C4-2B (cell line): ENCODE data around the gene SBNO2.

Experiments
- CTCF ChIP-seq: fragments of 450-650 bp; conservative IDR thresholded peaks from 2 replicates; pipeline ENCODE4 v1.5.1; 2017; ENCODE audit warnings: mild to moderate bottlenecking
- ZFX ChIP-seq: fragments of 450-650 bp; IDR thresholded peaks from 2 replicates; pipeline ENCODE4 v1.6.1; 2017

GRCh38 chr19:1135454-1135853 lies 38.6 kb downstream of the SBNO2 start:
- no peak for TF ChIP-seq CTCF
- no peak for TF ChIP-seq ZFX
